Measurements from ENCODE around the gene COL25A1.

COL25A1 gene

DNA sequence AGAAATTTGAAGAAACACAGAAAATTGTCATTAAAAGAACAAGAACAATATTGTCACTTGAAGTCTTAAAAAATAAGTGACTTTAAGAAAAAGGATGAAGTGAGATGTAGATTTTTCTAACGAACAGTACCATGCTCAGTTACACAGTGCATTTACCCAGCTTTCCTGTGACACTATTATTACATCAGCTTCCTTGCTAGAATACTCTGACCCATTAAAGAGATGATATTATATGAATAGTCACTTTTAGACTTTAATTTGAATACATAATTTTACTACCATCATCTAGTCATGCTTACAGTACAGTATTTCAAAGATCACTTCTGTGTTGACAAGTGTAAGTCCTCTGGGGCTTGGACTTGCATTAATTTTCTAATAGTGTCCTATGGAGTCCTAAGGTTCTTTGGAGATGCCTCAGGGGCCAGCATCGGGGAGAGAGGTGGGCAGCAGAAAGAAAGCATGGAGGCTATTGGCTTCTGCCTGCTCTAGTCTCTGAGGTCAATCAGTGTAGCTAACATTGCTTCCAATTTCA, 10.7 kb downstream of the COL25A1 start:
- no peak for DNase-seq

DNA sequence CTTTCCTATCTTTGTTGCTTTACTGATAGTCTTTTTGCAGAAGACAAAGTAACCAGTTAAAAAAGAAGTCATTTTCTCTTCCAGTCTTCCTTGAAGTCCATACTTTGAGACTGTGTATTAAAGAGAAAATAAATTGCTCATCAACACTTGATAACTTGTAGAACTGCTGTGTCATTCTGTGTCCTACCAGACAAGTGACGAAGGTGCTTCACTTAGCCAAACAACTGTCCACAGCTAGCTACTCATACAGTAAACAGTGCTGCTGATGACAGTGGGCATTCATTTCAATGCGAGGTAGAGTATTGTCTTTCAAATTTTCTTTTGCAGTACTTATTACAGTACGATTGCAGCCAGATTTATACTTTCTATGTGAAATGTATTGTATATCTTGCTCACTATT, 11.5 kb downstream of the COL25A1 start:
- DNase-seq: no peak

DNA sequence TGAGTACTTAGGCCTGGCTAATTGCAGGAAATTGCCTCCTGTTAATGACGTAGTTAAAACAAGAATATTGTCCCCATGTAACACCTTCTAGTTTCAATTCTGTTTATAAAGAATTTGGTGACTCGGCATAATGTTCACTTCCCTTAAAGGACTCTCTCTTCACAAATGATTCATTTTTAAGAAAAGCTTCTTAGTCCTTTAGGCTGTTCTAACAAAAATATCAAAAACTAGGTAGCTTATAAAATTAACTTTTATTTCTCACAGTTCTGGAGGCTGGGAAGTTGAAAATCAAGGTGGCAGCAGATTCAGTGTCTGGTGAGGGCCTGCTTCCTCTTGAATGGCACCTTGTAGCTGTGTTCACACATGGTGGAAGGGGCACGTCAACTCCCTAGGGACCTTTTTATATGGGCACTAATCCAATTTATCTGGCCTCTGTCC, 23.8 kb downstream of the COL25A1 start:
- DNase-seq: no peak

DNA sequence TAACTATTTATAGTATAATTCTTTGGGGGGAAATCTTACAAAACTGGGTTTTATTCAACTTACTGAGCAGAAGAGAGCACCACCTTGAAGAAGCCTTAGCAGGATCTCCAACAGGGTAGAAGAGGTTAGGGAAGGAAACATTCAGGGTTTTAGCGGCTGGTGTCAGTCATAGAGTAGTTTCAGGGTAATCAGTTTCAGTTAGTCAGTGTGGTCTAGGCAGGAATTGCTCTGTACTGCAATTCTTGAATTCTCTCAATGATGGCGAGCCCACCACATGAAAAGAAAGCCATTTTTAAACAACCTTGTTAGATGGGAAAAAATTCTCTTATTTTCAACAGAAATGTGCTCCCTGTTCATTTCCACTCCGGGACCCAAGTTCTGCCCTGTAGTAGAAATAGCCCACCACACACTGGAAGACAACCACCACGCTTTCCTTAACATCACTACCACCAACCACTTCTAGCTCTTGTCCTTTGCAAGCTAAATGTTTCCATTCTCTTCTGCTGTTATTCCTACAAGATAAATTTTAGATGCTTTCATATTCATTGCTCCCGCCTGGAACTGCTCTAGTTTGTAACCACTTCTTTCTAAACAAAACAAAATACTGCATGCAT, 25.9 kb downstream of the COL25A1 start:
- no peak for DNase-seq

DNA sequence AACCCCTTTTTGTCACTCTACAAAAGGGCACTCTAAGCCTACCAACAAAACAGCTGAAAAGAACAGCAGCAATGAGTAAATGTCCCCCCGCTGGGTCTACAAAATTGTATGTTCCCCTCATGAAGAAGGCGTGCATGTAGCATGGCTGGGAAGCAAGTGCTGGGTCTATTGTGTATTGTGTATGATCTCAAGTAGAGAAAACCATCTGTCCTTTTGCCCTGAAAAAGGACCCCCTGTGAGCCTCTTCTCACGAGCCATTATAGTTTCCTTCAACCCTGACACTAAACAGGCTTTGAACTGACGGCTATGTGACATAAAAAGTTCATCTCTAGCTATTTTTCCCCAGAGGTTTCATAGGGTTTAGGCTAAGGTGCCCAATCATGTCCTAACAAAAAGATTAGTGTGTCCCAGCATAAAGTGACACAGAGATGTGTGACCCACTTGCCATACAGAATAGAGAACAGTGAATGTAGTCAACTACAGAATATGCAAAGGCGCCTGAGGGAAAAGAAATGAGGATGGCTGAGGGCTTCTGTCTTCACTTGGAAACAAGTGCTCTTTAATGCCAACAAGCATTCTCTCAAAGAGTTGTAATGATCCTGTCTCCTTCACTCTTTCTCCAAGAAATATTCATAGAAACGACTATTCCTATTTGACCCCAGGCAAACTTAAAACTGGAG, 27.3 kb downstream of the COL25A1 start:
- DNase-seq: no peak

DNA sequence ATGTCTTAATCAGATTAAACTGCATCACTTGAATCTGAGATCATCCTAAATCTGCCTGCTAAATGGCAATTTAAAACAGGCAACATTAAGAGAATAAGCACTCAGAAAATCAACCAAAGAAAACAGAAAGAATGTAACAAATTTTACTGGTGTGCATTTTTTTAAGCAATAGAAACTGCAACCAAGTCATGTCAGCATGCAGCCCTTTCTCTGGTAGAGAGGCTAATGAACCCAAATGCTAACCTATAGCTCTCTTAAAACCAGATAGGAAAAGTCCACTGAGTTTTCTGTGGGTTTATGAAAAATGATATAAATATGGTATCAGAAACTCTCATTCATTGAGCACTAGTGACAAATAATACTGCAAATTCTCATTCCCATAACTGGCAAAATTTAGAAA, 35.6 kb downstream of the COL25A1 start:
- DNase-seq: no peak

DNA sequence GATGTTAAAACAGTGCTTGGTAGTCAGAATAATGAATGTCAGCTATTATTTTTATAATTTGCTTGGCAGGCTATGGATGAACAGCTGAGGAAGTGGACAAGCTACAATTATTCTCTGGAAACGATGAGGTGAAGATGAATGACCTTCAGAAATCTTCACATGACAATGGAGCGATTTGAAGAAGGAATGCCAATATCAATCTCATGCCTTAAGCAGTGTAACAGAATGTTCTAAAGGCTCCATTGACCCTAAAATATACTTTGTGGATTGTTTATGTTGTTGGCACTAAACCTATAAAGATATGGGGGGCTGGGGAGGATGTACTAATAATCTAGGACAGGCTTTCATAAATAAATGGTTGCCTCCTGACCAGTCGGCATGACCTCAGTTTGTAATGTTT, 36.2 kb downstream of the COL25A1 start:
- DNase-seq: no peak

DNA sequence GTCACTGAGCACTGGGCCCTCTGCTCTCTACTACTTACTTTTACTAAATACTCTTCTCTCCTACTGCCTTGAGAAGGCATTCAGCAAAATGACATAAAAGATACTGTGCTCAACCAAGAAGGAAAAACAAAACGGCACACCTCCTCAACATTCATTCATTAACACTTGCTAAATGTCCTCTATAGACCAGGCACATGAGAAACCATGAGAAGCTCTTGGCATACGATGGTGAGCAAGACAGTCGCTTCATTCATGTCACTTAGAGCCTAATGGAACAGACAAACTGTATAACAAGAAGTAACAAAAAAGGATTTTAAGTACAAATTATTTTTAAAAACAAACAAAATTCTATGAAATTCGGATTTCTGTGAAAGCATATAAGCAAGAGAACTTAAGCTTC, 38.7 kb downstream of the COL25A1 start:
- DNase-seq: no peak

DNA sequence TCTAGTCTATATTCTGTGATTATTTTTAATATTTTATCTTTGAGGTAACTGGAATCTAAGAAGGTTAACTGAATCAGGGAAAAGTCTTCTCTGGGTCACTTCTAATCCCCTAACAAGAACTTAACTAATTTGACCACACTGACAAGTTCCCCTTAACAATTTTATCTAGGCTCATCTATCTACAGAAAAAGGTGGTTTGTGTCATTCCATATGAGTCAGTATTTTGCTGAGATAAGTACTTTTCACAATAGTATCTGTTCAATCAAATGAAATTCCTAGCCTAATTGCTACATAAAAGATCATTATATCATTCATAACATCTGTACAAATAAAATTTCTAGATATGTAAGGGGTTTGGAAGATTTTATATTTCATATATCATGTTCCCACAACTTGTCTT, 45.6 kb downstream of the COL25A1 start:
- no peak for DNase-seq

DNA sequence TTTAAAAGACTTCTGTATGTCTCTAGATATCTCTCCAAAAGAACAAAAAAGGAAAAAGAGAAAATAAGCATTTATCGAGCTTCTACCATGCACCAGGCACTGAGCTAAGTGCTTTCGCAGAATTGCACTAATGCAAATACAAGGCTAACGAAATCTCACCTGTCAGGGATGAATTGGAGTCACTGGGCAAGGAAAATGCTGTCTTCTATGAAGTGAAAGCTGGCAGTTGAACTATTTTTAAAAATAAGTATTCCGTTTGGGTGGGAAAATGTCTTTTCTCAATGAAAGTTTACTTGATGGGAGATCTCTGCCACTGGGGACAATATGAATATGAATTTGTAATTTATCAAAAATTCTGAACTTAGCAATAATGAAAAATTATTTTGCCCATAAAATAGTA, 47.6 kb downstream of the COL25A1 start:
- no peak for DNase-seq

DNA sequence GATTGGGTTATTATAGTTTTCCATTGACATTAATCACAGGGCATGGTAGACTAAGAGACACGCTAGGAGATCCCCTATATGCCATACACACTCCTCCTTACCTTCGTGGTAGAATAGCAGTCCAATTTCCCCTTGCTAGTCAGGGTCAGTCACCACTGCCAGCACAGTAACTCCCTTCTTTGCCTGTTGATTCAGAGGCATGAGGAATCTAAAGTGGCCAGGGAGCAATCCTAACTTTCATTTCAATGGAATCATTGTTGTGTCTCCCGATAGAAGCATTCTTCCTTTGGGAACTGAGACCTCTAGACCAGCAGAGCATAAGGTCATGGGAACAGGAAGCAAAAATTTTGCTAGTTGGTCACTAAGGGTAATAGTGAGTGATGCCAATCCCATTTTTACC, 51.1 kb downstream of the COL25A1 start:
- DNase-seq: no peak

DNA sequence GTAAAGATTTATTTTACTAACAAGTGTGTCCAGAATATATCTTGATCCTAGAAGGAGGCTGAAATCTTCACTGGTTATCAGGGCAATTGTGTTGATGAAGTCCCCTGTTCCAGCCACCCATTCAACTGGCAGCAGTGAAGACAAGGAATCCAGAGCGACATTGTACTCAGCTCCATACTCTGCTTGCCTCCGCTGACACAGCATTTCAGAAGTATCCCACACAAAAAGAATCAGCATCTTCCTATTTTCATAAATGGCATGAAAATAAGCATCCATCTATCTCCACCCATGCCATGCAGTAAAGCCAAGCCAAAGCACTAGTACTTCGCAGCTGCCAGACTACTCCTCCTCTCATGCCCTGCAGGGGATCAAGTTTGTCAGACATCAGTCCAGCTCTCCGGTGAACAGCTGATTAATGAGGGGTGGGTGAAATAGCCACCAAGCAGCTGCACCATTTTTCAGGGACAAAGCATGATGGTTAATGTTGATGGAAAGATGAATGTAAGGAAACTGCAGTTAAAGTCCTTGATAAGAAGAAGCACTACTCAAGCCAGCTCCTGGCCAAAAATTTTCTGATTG, 54.0 kb downstream of the COL25A1 start:
- no peak for DNase-seq

DNA sequence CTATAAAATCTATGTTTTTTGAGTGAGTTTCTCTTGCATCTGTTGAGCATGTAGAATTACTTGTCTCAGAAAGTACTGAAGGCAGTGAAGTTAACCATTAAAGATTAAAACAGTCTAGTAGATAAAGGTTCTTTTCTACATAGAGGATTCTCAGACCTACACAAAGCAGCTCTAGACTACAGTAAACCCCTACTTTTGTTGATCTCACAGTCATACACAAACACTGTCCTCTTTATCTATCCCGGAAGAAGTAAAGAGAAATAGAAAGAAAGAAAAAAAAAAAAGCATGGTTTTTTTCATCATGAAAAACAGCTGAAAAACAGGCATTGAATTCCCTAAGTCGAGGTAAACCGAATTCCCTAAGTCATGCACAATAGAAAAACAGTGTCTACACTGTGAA, 58.6 kb downstream of the COL25A1 start:
- DNase-seq: no peak

DNA sequence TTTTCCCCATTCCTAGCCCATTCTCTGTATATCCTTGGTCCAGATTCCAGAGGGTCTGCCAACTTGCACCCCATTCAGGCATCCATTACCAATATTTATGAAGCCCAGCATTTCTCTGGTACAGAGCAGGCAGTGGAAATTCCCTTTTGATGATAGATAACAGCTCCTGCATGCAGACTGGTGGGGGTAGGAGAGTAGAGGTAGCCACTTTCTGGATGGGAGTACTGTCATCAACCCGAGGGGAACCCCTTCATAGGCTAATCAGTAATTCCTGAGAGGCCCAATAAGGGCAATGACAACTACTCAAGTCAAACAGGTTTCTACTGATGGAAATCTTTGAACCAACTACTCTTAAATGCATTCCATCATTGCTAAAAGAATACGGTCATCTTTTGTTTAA, 63.7 kb downstream of the COL25A1 start:
- no peak for DNase-seq

DNA sequence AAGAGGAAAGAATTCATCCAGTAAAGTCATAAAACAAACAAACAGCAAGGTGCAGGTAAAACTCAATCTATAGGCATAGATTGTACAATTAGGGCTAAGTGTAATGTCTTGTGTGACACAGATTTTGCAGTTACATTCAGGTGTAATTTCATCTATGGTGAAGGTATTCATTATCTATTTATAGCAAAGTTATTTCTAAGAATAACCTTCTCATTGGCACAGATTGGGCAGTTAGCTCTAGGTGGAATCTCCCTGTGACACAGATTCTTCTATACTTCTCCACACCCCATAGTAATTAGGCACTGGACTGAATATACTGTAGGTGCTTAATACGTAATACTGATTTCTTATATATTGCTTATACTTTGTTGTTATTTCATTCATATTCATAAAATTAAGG, 66.8 kb downstream of the COL25A1 start:
- no peak for DNase-seq

DNA sequence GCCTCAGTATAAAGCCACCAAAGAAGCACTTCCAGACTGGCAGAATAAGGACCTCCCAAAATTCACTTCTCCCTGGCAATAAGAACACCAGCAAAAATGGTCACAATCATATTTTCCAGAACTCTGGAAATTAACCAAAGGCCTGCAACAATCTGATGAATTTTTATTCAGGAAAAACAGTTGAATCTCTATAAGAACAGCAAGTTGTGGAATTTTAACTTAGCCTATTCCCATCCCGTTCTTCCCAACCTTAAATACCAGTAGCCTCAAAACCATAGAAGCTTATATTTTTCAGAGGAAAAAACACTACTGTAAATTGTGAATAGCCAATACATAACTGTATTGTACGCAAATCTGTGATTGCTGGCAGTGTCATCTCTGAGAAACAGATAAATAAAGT, 67.9 kb downstream of the COL25A1 start:
- no peak for DNase-seq

DNA sequence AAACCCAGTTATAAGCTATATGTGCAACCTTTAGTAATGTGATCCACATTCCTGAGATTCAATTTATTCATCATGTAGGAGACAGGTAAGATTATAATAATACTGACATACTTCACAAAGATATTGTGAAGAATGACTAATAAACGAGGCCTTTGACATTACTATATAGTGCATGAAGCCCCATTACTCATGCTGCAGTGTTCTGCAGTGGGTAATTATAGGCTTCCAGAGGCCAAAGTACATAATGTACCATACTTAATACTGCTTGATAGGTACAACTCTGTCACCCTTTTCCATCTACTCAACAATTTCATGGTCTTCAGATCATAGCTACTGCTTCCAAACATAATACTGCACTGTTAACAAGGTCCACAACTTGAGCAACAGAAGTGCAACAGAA, 68.9 kb downstream of the COL25A1 start:
- no peak for DNase-seq

DNA sequence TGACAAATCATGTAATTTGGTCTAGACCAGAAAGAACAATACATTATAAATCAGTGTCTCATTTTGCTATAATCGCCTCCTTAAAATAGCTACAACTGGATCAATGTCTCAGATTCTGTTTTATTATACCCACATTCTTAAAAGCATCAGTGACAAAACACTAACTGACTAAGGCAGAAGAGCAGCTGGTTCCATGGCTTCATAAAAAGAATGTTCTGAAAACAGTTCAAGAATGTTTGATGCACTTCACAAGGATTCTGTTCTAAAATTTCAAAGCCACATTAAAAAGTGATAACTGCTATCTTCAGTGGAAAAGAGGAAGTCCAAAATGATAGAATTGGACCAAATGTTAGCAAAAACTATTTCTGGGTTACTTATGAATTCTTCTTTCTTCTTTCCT, 69.8 kb downstream of the COL25A1 start:
- DNase-seq: no peak

DNA sequence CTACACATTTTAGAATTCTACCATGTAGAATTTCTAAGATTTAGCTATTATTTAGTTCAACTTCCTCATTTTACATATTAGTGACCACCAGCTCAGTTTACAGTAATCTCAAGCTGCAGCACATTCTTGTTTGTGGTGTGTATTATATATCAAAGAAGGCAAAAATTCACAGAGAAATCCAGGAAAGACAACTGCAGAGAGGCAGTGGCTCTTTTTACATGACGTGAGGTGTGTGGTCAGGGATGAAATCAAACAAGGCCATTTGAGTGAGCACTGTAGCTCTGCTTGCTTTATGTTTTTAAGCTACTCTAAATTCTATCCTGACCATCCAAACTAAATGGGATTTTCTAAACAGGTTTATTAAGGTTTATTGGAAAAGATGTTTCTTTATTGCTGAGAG, 71.1 kb downstream of the COL25A1 start:
- no peak for DNase-seq

DNA sequence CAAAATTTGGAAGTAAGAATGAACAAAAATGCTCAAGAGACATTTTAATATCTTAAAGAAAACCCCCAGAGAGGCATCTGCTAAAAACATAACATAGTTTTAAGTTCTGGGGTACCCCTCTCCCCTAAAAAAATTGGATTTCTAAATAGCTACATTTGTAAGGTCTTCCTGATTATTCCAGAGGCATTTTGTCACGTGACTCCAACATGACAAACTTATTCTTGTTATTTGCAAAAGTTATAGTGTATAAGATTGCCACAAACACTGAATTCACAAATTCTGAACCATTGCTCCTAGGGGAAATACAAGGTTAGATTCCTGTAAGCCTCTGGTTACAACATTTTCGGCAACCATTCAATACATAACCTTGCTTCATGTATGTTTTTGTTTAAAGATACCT, 73.4 kb downstream of the COL25A1 start:
- no peak for DNase-seq

DNA sequence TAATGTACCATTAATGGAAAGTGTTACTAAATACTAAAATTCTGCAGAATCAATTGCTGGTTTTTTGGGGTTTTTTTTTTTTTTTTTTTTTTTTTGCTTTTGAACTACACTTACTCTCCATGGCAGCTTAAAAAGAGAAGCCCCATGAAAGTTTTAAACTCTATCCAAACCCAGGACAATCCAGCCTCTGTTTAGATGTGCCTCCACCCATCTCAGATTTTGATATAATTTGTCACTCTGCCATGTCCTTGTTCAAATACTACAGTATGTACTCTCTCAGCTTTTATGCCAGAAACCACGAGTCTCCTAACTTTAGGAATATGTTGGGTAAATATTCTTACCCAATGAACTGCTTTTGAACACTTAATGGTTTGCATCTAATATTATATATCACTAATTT, 84.2 kb downstream of the COL25A1 start:
- no peak for DNase-seq

DNA sequence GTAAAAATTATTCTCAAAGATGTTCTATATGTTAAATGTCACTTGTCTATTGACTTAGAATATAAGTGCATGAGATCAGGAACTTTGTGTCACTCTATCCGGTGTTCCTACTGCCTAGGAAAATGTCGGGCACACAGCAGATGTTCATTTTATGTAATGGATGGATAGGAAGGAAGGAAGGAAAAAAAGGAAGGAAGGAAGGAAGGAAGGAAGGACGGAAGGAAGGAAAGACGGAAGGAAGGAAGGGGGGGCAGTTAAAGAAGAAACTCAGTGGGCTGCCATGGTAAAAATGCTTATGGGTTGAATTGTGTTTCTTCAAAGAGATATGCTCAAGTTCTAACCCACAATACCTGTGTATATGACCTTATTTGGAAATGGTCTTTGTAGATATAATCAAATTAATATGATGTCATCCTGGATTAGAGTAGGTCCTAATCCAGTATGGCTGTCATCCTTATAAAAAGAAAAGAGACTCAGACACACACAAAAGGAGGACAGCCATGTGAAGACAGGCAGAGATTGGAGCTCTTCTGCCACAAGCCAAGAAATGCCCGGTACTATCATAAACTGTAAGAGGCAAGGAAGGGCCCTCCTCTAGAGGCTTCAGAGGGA, 86.3 kb downstream of the COL25A1 start:
- DNase-seq: no peak

DNA sequence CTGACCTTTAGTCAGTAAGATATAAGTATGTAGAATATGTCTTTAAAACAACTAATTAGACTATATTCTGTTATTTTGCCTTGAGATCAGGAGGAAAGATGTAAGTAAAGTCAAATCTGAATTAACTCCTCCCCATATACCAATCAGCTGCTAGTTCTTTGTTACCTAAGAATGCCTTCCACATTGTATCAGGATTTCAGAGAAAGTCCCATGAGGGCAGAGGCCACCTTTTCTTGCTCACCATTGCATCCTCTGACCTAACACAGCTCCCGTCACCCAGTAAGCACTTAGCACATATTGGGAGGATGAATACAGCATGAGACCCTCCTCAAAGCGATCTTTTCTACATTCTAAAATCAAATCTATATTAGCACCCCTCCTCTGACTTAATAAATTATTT, 87.0 kb downstream of the COL25A1 start:
- no peak for DNase-seq
